Neural cell (in vitro differentiated cells): ENCODE measurements around the gene ERICH4.

ENCODE experiments used
- EZH2 ChIP-seq: fragments of 200-600, 300-800 bp; shearing (Covaris generic), sonication (generic); IDR thresholded peaks from 2 replicates; pipeline ENCODE4 v1.6.1; 2014; ENCODE audit warnings: antibody characterized with exemption, low read length, borderline replicate concordance, mild to moderate bottlenecking; ENCODE audit not compliant: insufficient read depth, poor library complexity, severe bottlenecking
- POLR2AphosphoS5 ChIP-seq: IDR thresholded peaks from 2 replicates; pipeline ENCODE4 v1.6.1; 2012
- RAD21 ChIP-seq: fragments of 450-650 bp; conservative IDR thresholded peaks from 2 replicates; pipeline ENCODE4 v1.6.1; 2014; ENCODE audit warnings: antibody characterized with exemption, mild to moderate bottlenecking, moderate library complexity
- TAF1 ChIP-seq: IDR thresholded peaks from 2 replicates; pipeline ENCODE4 v1.6.1; 2012; ENCODE audit warnings: low read depth
- TF ChIP-seq, protein P1 (sequence below): fragments of 450-650 bp; IDR thresholded peaks from 2 replicates; pipeline ENCODE4 v1.5.1; 2014; ENCODE audit warnings: antibody characterized with exemption, mild to moderate bottlenecking, moderate library complexity; ENCODE audit not compliant: poor library complexity, severe bottlenecking
- TF ChIP-seq, protein P2 (sequence below): IDR thresholded peaks from 2 replicates; pipeline ENCODE4 v1.6.1; 2012; ENCODE audit warnings: borderline replicate concordance

DNA sequence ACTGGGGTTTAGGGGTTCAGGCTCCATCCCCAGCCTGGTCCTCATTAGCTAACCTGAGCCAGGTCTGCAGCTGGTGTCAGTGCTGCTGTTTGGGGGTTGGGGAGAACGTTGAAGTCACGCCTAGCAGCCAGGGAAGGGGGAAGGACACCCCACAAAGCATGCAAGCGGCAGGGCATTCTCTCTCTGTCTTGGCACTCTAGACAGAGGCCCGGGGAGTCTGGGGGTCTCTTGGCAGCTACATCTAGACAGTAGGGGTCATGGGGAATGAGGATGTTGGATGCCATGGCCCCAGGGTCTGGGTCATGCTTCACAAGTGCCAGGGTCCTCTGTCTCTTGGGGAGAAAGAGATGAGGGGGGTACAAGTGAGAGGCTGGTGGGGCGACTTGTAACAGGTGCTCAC lies 2.6 kb downstream of the ERICH4 start:
- TF ChIP-seq, protein P1, sequence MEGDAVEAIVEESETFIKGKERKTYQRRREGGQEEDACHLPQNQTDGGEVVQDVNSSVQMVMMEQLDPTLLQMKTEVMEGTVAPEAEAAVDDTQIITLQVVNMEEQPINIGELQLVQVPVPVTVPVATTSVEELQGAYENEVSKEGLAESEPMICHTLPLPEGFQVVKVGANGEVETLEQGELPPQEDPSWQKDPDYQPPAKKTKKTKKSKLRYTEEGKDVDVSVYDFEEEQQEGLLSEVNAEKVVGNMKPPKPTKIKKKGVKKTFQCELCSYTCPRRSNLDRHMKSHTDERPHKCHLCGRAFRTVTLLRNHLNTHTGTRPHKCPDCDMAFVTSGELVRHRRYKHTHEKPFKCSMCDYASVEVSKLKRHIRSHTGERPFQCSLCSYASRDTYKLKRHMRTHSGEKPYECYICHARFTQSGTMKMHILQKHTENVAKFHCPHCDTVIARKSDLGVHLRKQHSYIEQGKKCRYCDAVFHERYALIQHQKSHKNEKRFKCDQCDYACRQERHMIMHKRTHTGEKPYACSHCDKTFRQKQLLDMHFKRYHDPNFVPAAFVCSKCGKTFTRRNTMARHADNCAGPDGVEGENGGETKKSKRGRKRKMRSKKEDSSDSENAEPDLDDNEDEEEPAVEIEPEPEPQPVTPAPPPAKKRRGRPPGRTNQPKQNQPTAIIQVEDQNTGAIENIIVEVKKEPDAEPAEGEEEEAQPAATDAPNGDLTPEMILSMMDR, result no peak
- TF ChIP-seq RAD21, result no peak
- TF ChIP-seq POLR2AphosphoS5, result no peak
- no peak for TF ChIP-seq EZH2
- TF ChIP-seq, protein P2, sequence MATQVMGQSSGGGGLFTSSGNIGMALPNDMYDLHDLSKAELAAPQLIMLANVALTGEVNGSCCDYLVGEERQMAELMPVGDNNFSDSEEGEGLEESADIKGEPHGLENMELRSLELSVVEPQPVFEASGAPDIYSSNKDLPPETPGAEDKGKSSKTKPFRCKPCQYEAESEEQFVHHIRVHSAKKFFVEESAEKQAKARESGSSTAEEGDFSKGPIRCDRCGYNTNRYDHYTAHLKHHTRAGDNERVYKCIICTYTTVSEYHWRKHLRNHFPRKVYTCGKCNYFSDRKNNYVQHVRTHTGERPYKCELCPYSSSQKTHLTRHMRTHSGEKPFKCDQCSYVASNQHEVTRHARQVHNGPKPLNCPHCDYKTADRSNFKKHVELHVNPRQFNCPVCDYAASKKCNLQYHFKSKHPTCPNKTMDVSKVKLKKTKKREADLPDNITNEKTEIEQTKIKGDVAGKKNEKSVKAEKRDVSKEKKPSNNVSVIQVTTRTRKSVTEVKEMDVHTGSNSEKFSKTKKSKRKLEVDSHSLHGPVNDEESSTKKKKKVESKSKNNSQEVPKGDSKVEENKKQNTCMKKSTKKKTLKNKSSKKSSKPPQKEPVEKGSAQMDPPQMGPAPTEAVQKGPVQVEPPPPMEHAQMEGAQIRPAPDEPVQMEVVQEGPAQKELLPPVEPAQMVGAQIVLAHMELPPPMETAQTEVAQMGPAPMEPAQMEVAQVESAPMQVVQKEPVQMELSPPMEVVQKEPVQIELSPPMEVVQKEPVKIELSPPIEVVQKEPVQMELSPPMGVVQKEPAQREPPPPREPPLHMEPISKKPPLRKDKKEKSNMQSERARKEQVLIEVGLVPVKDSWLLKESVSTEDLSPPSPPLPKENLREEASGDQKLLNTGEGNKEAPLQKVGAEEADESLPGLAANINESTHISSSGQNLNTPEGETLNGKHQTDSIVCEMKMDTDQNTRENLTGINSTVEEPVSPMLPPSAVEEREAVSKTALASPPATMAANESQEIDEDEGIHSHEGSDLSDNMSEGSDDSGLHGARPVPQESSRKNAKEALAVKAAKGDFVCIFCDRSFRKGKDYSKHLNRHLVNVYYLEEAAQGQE, result no peak
- TF ChIP-seq TAF1, result no peak
